Left lobe of liver (tissue), 2 donors: ENCODE results near the gene POLE2. TPM values are rescaled to one million over a fixed set of nuclear protein-coding genes. Genes with fewer than 3 reads are reported as not detected.
"Not testable (repeated sequence)": the region's sequence is repeated elsewhere in the genome, so short reads cannot be mapped to it uniquely, and the experiment has no call there.

Experiments used
- ATAC-seq: fragments of 200-7000 bp; cut with Tn5 transposase; one replicate; pipeline ENCODE4 v1.9.1; 2020; ENCODE audit warnings: mild to moderate bottlenecking, moderate library complexity
- DNase-seq: peaks from one replicate; pipeline ENCODE4 v3.0.0-alpha.2; 2020; ENCODE audit warnings: low spot score
- total RNA-seq: library from RNA; stranded (reverse); gene quantifications from one replicate; pipeline ENCODE4 v1.2.1, GENCODE V29; 2021
- donor health status: DM: no; HTN: no; CAD: no; lungs with moderate emphysema.
- donor health status: DM: no; HTN: yes; CAD: no.

Gene POLE2
- total RNA-seq, 1 donor from 2014 or later, result 3.3 TPM

- ATAC-seq (no peak), DNase-seq (no peak)
Observed at GRCh38 chr14:49619730-49620129, 68.3 kb downstream of the POLE2 start.

GRCh38 chr14:49619273-49619672, 68.7 kb downstream of the POLE2 start:
- DNase-seq, ATAC-seq: not testable (repeated sequence)

DNA sequence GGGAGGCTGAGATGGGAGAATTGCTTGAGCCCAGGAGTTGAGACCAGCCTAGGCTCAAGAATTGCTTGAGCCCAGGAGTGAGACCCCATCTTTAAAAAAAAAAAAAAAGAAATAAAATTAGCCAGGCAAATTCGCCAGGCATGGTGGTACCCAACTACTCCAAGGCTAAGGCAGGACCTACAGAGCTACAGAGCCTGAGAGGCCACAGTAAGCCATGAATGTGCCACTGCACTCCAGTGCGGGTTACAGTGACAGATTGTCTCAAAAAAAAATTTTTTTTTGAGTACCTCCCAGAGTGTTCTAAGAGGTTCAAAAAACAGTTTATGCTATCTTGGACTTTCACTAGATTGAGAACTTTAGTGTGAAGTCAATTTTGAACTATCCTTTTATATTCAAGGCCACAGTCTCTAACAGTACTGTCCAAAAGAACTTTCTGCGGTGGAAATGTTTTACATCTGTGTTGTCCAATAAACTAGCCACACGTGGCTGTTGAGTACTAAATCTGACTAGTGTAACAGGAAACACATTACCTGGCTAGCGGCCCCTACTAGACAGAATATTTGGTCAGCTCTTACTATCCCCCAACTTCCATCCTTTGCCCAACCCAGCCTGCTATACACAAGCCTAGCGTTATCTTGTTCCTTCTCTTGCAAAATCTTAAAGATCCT, 70.0 kb downstream of the POLE2 start:
- no peak for DNase-seq
- ATAC-seq, result no peak

- ATAC-seq, result no peak
Observed at GRCh38 chr14:49615776-49616175, 72.2 kb downstream of the POLE2 start.

DNA sequence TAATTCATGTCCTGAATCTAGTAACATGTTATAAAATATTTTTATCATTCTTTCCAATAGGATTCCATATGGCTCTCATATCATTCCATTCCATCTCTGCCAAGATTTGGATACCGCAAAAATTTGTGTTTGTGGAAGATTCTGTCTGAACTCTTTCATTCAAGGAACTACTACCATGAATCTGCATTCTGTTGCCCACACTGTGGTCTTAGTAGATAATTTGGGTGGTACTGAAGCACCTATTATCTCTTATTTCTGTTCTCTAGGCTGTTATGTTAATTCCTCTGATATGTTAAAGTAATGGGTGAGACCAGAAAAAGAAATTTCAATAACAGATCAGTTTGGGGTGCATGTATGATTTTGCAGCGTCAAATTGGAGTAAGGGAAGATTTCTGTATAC, 73.8 kb downstream of the POLE2 start:
- no peak for DNase-seq
- no peak for ATAC-seq

More at GRCh38 chr14:49615776-49616175, 72.2 kb downstream of the POLE2 start:
- DNase-seq, result no peak

DNA sequence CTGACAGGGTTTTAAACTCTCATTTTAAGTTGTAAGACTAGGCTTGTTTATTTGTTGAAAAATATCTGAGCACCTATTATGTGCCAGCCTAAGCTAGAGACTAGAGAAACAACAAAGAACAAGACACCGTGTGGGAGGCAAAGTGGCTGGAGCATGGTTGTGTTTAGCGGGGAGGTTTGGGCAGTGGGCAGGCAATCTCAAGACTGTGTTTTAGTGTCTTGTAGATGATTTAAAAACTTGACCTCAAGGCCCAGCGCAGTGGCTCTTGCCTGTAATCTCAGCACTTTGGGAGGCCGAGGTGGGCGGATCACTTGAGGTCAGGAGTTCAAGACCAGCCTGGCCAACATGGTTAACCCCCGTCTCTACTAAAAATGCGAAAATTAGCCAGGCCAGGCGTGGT, 75.3 kb downstream of the POLE2 start:
- no peak for DNase-seq
- ATAC-seq, result no peak

DNA sequence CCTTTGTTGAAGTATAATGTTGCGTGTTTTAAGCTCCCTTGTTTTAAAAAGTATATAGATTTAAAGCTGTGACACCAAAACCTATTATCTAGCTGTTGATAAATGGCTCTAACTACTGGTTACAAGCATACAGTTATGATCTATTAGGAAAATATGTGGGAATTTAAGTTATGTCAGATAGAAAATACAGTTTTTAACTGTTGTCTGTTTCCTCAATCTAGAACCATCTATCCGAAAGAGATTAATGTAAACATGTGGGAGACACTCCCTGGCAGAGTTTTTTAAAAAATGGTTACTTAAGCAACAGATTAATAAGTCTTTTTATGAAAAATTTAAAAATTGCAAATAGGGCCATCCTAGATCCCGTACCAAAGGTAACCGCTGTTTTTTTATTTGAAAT, 75.8 kb downstream of the POLE2 start:
- ATAC-seq (no peak), DNase-seq (no peak)

DNA sequence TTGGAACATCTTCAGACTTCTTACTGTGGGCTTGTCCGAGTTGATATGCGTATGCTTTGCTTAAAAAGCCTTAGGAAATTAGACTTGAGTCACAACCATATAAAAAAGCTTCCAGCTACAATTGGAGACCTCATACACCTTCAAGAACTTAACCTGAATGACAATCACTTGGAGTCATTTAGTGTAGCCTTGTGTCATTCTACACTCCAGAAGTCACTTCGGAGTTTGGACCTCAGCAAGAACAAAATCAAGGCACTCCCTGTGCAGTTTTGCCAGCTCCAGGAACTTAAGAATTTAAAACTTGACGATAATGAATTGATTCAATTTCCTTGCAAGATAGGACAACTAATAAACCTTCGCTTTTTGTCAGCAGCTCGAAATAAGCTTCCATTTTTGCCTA, 80.4 kb downstream of the POLE2 start:
- DNase-seq (no peak), ATAC-seq (no peak)

DNA sequence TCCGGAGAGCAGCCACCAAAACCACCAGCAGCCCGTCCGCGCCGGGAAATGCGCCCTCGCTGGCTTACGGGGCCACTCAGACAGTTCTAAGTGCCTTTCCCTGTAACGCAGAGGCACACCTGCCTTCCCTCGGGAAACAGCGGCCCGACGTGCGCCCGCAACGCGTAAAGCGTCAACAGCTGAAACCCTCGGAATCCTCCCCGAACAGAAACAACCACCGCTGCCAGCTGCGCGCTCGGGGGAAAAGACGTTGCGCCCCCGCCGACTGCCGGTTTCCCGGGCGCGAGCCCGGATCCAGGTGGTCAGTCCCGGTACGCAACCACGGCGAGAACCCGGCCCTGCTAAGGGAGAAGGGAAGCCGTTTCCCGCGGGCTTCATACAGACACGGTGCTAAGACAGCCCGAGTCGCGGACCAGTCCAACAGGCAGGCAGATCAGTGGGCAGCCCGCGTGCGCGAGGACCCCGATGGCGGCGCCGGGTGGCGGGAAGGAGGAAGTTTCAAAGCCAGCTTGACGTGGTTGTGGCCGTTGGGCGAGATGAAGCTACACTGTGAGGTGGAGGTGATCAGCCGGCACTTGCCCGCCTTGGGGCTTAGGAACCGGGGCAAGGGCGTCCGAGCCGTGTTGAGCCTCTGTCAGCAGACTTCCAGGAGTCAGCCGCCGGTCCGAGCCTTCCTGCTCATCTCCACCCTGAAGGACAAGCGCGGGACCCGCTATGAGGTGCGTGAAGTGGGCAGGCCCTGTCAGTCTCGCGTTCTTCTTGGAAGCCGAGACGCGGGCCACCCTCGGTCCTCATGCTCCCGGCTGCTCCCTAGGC, 89.3 kb downstream of the POLE2 start, which contains the start of gene LRR1:
LRR1 (plus strand) TSS at position 456 of the 816 bp plus-strand sequence; CDS start at position 537, 81 bp downstream.
- peak; percentile 91 for DNase-seq
- ATAC-seq, result peak; percentile 75

DNA sequence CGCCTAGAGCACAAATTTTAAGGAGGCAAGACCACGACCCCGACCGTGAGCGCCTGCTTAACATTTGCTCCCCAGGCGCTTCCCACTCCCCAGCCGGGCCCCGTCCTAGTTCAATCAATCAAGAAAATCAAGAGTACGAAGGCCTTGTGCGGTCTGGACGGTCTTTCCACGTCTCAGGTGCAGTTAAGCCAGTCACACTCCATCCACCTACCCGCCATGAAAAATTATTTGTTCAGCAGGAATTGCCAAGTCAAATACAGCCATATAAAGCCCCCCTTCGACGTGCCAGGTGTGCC, 89.9 kb downstream of the POLE2 start:
- no peak for DNase-seq
- ATAC-seq, result peak; percentile 16

- DNase-seq, result peak; percentile 67
Observed at GRCh38 chr14:49594347-49595091, 93.5 kb downstream of the POLE2 start.

More at GRCh38 chr14:49594347-49595091, 93.5 kb downstream of the POLE2 start:
- ATAC-seq, result peak; percentile 44

Other genes starting within 250 kb of the POLE2 start
- 469 TPM for gene RPS29, start 101.8 kb downstream of the POLE2 start, total RNA-seq
- gene LRR1, start 89.3 kb downstream of the POLE2 start, total RNA-seq, result 4.8 TPM
- gene RPL36AL, start 67.6 kb downstream of the POLE2 start, total RNA-seq, result 85.2 TPM
- gene MGAT2, start 67.4 kb downstream of the POLE2 start, total RNA-seq, result 40.7 TPM
- 6.7 TPM for gene DNAAF2, start 53.0 kb downstream of the POLE2 start, total RNA-seq
- gene KLHDC1, start 4.9 kb upstream of the POLE2 start, total RNA-seq, result 3.0 TPM
- 56.2 TPM for gene KLHDC2, start 79.9 kb upstream of the POLE2 start, total RNA-seq
- 18.2 TPM for gene NEMF, start 164.6 kb upstream of the POLE2 start, total RNA-seq
- gene ARF6, start 204.9 kb upstream of the POLE2 start, total RNA-seq, result 20.9 TPM